Neutrophil (primary cell): ENCODE results near the gene HAPLN3.

Experiments
- H3K27ac ChIP-seq: fragments of 200-600 bp; sonication (generic); 2 replicates; pipeline ENCODE4 v1.5.1; 2016; ENCODE audit warnings: mild to moderate bottlenecking, moderate library complexity
- H3K27me3 ChIP-seq: fragments of 200-600 bp; sonication (generic); 2 replicates; pipeline ENCODE4 v1.6.0; 2016; ENCODE audit warnings: mild to moderate bottlenecking
- H3K36me3 ChIP-seq: fragments of 200-600 bp; sonication (generic); 2 replicates; pipeline ENCODE4 v1.5.1; 2017
- H3K4me1 ChIP-seq, 2 experiments: fragments of 200-600 bp in 1 of 2; sonication (generic) in 1 of 2; 1 replicate in 1 of 2; 2 replicates in 1 of 2; pipeline versions ENCODE4 v1.5.1 to v1.6.1; 2013 to 2016; ENCODE audit warnings: low read depth in 1 of 2, low read length in 1 of 2, mild to moderate bottlenecking in 1 of 2, moderate library complexity in 1 of 2; ENCODE audit not compliant: control insufficient read depth in 1 of 2, insufficient read depth in 1 of 2
- H3K4me3 ChIP-seq, 2 experiments: fragments of 200-600 bp in 1 of 2; sonication (generic) in 1 of 2; 1 replicate in 1 of 2; 2 replicates in 1 of 2; pipeline ENCODE4 v1.5.1; 2013 to 2016; ENCODE audit warnings: low read depth in 1 of 2, low read length in 1 of 2, mild to moderate bottlenecking in 1 of 2, moderate library complexity in 1 of 2
- H3K9me3 ChIP-seq: fragments of 200-600 bp; sonication (generic); 2 replicates; pipeline ENCODE4 v1.5.1; 2016
- CTCF ChIP-seq: fragments of 200-600 bp; sonication (generic); IDR thresholded peaks from 2 replicates; pipeline ENCODE4 v1.5.1; 2016; ENCODE audit warnings: antibody characterized with exemption

HAPLN3 gene

GRCh38 chr15:88873786-88874185, 21.6 kb downstream of the HAPLN3 start:
- peaks cover 9% of the 10 kb centered on the region for H3K27me3 ChIP-seq
- H3K4me1 ChIP-seq = no peaks in the 10 kb centered on the region
- no peaks in the 10 kb centered on the region for H3K36me3 ChIP-seq
- no peaks in the 10 kb centered on the region for H3K9me3 ChIP-seq
- TF ChIP-seq CTCF = no peak
- H3K27ac ChIP-seq = no peak overlapping the region
- no peak overlapping the region for H3K4me3 ChIP-seq

GRCh38 chr15:88872706-88873105, 22.6 kb downstream of the HAPLN3 start:
- H3K9me3 ChIP-seq = no peaks in the 10 kb centered on the region
- H3K27me3 ChIP-seq = peaks cover 9% of the 10 kb centered on the region
- no peak overlapping the region for H3K27ac ChIP-seq
- H3K4me3 ChIP-seq = no peak overlapping the region
- no peak for TF ChIP-seq CTCF
- H3K4me1 ChIP-seq = no peaks in the 10 kb centered on the region
- no peaks in the 10 kb centered on the region for H3K36me3 ChIP-seq

- Histone ChIP-seq H3K36me3 (no peaks in the 10 kb centered on the region), H3K27me3 (peaks cover 9% of the 10 kb centered on the region), H3K4me1 (no peaks in the 10 kb centered on the region), H3K4me3 (no peak overlapping the region), H3K27ac (no peak overlapping the region), H3K9me3 (no peaks in the 10 kb centered on the region)
- no peak for TF ChIP-seq CTCF
These were observed 23.2 kb downstream of the HAPLN3 start for GRCh38 chr15:88872106-88872505.

- Histone ChIP-seq H3K36me3 (no peaks in the 10 kb centered on the region), H3K27me3 (peaks cover 9% of the 10 kb centered on the region), H3K27ac (no peak overlapping the region), H3K4me1 (no peaks in the 10 kb centered on the region), H3K4me3 (no peak overlapping the region), H3K9me3 (no peaks in the 10 kb centered on the region)
- TF ChIP-seq CTCF = no peak
These were observed 24.0 kb downstream of the HAPLN3 start for GRCh38 chr15:88871313-88871712.

- no peak for TF ChIP-seq CTCF
- Histone ChIP-seq H3K9me3 (no peaks in the 10 kb centered on the region), H3K36me3 (no peaks in the 10 kb centered on the region), H3K27me3 (no peaks in the 10 kb centered on the region), H3K27ac (no peak overlapping the region), H3K4me3 (no peak overlapping the region), H3K4me1 (no peaks in the 10 kb centered on the region)
These were observed 29.0 kb downstream of the HAPLN3 start for GRCh38 chr15:88866295-88866881.
